Glutamatergic neuron (in vitro differentiated cells): ENCODE results near the gene ARL6IP6. TPM values are rescaled to one million over a fixed set of nuclear protein-coding genes. Genes with fewer than 3 reads are reported as not detected.

Source experiments
- DNase-seq: peaks from one replicate; pipeline ENCODE4 v3.0.0; 2022
- H3K27ac Mint-ChIP-seq: one replicate; pipeline ENCODE4 v1.8.0; 2020; ENCODE audit warnings: mild to moderate bottlenecking, mixed read lengths, inconsistent platforms; ENCODE audit not compliant: unreplicated experiment
- H3K27me3 Mint-ChIP-seq: one replicate; pipeline ENCODE4 v1.8.0; 2020; ENCODE audit warnings: mild to moderate bottlenecking, moderate library complexity, mixed read lengths, inconsistent platforms; ENCODE audit not compliant: unreplicated experiment
- H3K36me3 Mint-ChIP-seq: one replicate; pipeline ENCODE4 v1.8.0; 2020; ENCODE audit warnings: mild to moderate bottlenecking, mixed read lengths, inconsistent platforms; ENCODE audit not compliant: unreplicated experiment
- H3K4me1 Mint-ChIP-seq: one replicate; pipeline ENCODE4 v1.8.0; 2020; ENCODE audit warnings: mild to moderate bottlenecking, low read depth, mixed read lengths, inconsistent platforms; ENCODE audit not compliant: unreplicated experiment
- H3K4me3 Mint-ChIP-seq: one replicate; pipeline ENCODE4 v1.8.0; 2020; ENCODE audit warnings: mild to moderate bottlenecking, mixed read lengths, inconsistent platforms; ENCODE audit not compliant: unreplicated experiment
- H3K9me3 Mint-ChIP-seq: one replicate; pipeline ENCODE4 v1.8.0; 2020; ENCODE audit warnings: mild to moderate bottlenecking, moderate library complexity, mixed read lengths, inconsistent platforms; ENCODE audit not compliant: unreplicated experiment
- CTCF ChIP-seq: fragments of 200-600 bp; sonication (generic); IDR thresholded peaks from one replicate; pipeline ENCODE4 v1.5.0; 2021; ENCODE audit not compliant: partially characterized antibody, unreplicated experiment
- total RNA-seq: library from RNA; stranded (reverse); fragmentation: NEBNext Ultra II Directional; extraction: Animal tissue kit (Norgen Biotek cat#: 25700); gene quantifications from one replicate; pipeline ENCODE4 v1.2.1, GENCODE V29; 2021; ENCODE audit not compliant: unreplicated experiment

The ARL6IP6 gene
- total RNA-seq, 1 donor from 2014 or later, result 26.4 TPM

- no peaks in the 10 kb centered on the region for H3K4me1 Mint-ChIP-seq
- H3K27ac Mint-ChIP-seq, result no peak overlapping the region
- no peak for DNase-seq
- H3K9me3 Mint-ChIP-seq, result peaks cover 4% of the 10 kb centered on the region
- no peak for TF ChIP-seq CTCF
- no peaks in the 10 kb centered on the region for H3K36me3 Mint-ChIP-seq
- H3K27me3 Mint-ChIP-seq, result no peaks in the 10 kb centered on the region
- H3K4me3 Mint-ChIP-seq, result no peak overlapping the region
Observed at GRCh38 chr2:152791979-152792378, 73.6 kb downstream of the ARL6IP6 start.

- H3K4me3 Mint-ChIP-seq, result no peak overlapping the region
- no peak for DNase-seq
- peaks cover 2% of the 10 kb centered on the region for H3K9me3 Mint-ChIP-seq
- TF ChIP-seq CTCF, result no peak
- no peaks in the 10 kb centered on the region for H3K4me1 Mint-ChIP-seq
- no peak overlapping the region for H3K27ac Mint-ChIP-seq
- H3K36me3 Mint-ChIP-seq, result no peaks in the 10 kb centered on the region
- H3K27me3 Mint-ChIP-seq, result no peaks in the 10 kb centered on the region
Observed at GRCh38 chr2:152792974-152793373, 74.6 kb downstream of the ARL6IP6 start.

GRCh38 chr2:152796941-152797340 lies 78.5 kb downstream of the ARL6IP6 start:
- H3K9me3 Mint-ChIP-seq, result peaks cover 2% of the 10 kb centered on the region
- no peak for TF ChIP-seq CTCF
- H3K4me1 Mint-ChIP-seq, result no peaks in the 10 kb centered on the region
- no peak for DNase-seq
- no peaks in the 10 kb centered on the region for H3K27me3 Mint-ChIP-seq
- no peak overlapping the region for H3K4me3 Mint-ChIP-seq
- no peak overlapping the region for H3K27ac Mint-ChIP-seq
- peaks cover 5% of the 10 kb centered on the region for H3K36me3 Mint-ChIP-seq

GRCh38 chr2:152804687-152805408 lies 86.4 kb downstream of the ARL6IP6 start:
- no peak for TF ChIP-seq CTCF
- no peaks in the 10 kb centered on the region for H3K4me1 Mint-ChIP-seq

GRCh38 chr2:152811916-152812315 lies 93.5 kb downstream of the ARL6IP6 start:
- Mint-ChIP-seq H3K9me3 (peaks cover 16% of the 10 kb centered on the region), H3K4me1 (peaks cover 2% of the 10 kb centered on the region), H3K27ac (no peak overlapping the region), H3K36me3 (peaks cover 17% of the 10 kb centered on the region), H3K4me3 (no peak overlapping the region), H3K27me3 (peaks cover 10% of the 10 kb centered on the region)
- TF ChIP-seq CTCF, result no peak
- DNase-seq, result no peak

More at GRCh38 chr2:152804687-152805408, 86.4 kb downstream of the ARL6IP6 start:
- H3K4me3 Mint-ChIP-seq, result no peak overlapping the region
- no peak overlapping the region for H3K27ac Mint-ChIP-seq
- no peaks in the 10 kb centered on the region for H3K27me3 Mint-ChIP-seq
- peaks cover 2% of the 10 kb centered on the region for H3K9me3 Mint-ChIP-seq
- peaks cover 9% of the 10 kb centered on the region for H3K36me3 Mint-ChIP-seq
- no peak for DNase-seq

Other genes with a start within 250 kb of the ARL6IP6 start
- gene PRPF40A, start 1.2 kb upstream of the ARL6IP6 start, total RNA-seq, result 144 TPM